GM19025 (cell line): ENCODE results near the gene LCORL.
A peak's percentile ranks its signal among the peaks of the same experiment; 100 is the strongest.
"Not testable (repeated sequence)": the region's sequence is repeated elsewhere in the genome, so short reads cannot be mapped to it uniquely, and the experiment has no call there.

Experiments
- ATAC-seq: cut with Tn5 transposase; IDR thresholded peaks from one replicate; pipeline ENCODE4 v1.9.1; 2021; ENCODE audit warnings: mild to moderate bottlenecking, low read depth, moderate library complexity; ENCODE audit not compliant: unreplicated experiment

Gene LCORL

DNA sequence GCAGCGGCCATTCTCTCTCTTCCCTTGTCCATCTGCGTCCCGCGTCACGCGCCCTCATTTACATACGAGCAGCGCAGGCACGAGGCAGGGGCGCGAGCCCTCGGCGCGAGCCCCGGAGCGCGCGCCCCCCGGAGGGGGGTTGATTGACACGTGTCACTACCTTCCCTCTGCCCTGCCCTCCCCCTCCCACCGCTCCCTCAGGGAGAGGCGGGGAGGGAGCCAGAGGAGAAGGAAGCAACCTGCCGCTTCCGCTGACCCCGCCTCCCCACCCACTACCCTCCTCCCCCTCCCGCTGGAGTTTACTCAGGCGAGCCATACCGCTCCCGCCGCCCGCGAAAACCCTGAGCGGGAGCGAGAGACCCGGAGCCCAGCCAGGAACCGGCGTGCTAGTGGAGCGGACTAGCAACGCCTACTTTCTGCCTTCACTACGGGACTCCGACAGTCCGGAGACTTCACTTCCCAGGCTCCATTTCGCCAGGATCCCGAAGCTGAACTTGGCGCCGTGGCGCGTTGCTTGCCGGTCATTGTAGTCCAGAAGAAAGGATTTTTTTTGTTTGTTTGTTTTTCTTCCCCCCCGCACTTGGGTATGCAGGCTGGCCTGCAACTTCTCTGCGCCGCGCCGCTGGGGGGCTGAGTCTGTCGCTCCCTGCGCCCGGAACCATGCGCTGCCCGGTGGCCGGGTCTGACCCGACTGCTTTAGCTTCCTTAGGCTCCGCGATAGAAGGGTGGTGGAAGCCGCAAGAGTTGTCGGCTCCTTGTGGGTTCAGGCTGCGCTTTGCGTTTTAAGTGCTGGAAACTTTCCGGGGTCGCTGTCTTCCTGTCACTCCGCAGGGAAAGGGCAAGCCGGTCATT lies at the start of gene LCORL:
LCORL (minus strand) TSS at position 36 of the 852 bp plus-strand sequence; CDS start at position 32, 4 bp downstream.
- ATAC-seq, result peak; percentile 64

DNA sequence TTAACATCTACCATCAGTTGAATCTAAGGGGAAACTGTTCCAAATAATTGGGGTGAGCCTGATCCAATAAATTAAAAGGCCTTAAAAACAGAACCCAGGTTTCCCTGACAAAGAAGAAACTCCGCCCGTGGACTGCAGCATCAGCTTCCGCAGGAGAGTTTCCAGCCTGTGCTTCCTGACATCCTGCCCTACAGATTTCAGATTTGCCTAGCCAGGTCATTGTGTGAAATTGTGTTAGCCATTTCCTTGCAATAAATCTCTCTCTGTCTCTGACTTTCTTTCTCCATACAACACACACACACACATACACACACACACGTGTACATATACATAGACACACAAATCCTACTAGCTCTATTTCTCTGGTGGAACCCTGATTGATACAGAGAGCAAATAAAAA lies 48.3 kb upstream of the LCORL start:
- no peak for ATAC-seq

DNA sequence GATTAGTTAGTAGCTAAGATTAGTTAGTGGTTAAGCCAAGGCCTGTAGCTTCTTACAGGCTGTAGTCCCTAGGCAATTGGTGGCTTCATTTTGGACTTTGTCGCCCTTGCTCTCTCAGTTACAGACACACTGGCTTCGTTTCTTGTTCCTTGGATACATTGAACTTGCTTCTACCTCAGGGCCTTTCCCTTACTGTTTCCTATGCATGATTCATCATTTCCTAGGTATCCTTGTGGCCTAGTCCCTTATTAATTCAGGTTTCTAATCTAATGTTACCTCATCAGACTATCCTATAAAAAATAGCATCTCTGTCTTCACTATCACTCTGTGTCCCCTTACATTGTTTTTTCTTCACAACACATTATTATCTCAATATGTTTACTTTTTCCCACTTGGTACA lies 45.5 kb upstream of the LCORL start:
- ATAC-seq, result no peak

- ATAC-seq, result no peak
These were observed 41.5 kb upstream of the LCORL start for GRCh38 chr4:18063079-18063478.

GRCh38 chr4:18057821-18058533 lies 36.4 kb upstream of the LCORL start:
- peak; percentile 53 for ATAC-seq

DNA sequence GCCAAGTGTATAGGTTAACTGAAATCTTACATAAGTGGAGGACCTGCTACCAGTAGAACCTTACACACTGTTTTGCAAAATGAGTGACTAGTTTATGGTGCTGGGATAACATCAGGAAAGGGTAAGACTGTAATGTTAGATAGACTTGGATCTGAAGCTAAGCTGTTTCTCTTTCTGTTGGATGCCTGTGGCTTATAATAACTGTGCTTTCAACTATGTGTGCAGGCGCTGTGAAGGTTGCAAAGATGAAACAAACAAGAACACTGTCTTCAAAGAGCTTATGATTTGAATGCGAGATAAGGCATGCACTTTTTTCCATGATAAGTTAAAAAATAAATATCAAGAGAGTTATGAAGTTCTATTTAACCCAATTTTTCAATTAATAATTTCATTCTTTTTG lies 34.5 kb upstream of the LCORL start:
- no peak for ATAC-seq

DNA sequence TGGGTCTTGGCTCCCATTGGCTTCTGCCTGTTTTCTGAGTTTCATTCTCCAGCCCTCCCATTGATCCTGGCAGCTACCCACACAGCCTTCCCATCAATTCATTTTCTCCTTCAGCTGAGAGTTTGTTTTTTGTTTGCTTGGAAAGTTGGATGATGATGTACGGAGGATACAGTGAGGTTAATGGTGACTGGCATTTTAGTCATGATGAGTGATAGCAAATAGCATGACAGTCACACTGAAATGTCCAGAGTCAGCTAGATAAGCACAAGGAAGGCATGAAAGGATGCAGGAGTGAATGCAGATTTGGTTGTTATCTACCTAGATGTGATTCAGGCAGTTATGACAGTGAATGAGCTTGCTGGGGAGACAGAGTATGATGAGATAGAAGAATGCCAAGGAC lies 30.6 kb upstream of the LCORL start:
- no peak for ATAC-seq

DNA sequence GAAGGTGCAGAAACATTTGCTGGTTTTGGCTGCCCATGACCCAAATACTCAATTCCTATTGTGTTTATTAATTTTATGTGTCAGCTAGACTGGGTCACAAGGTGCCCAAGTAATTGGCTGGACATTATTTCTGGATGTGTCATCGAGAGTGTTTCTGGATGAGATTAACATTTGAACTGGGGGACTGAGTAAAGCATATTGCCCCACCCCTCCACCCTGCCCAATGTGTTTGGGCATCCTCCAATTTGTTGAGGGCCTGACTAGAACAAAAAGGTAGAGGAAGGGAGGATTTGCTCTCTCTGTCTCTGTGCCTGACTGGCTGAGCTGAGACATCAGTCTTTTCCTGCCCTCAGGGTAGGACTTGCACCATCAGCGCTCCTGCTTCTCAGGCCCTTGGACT lies 29.7 kb upstream of the LCORL start:
- ATAC-seq, result no peak

- no peak for ATAC-seq
These were observed 28.9 kb upstream of the LCORL start for GRCh38 chr4:18050448-18050847.

DNA sequence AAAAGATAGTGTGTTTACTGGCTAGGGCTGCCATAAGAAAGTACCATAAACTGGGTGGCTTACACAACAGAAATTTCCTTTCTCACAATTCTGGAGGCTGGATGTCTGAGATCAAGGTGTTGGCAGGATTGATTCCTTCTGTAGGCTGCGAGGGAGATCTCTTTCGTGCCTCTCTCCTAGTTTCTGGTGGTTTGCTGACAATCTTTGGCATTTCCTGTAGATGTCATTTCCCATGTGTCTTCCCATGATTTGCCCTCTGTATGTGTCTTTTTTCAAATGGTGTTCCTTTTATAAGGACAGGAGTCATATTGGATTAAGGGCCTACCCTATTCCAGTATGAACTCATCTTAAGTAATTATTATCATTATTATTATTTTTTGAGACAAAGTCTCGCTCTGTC lies 27.9 kb upstream of the LCORL start:
- no peak for ATAC-seq

- ATAC-seq, result no peak
These were observed 21.2 kb upstream of the LCORL start for GRCh38 chr4:18042754-18043153.

DNA sequence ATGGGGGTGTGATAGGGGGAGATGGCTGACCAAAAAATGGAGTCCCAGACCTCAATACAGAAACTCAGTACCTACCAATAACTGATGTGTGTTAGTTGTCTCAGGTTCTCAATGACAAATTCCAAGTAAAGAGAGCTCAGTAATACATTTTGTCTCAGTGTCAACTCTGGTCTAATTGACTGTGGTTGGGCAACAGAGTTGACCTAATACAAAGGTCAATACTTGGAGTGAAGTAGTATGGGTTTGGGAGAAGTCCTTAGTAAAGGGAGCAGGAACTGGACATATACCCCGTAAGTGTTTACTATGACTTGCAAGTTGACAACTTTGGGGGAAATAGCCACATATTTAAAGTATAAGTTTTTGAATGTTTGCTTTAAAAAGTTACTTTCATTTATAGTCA lies 20.5 kb upstream of the LCORL start:
- no peak for ATAC-seq

DNA sequence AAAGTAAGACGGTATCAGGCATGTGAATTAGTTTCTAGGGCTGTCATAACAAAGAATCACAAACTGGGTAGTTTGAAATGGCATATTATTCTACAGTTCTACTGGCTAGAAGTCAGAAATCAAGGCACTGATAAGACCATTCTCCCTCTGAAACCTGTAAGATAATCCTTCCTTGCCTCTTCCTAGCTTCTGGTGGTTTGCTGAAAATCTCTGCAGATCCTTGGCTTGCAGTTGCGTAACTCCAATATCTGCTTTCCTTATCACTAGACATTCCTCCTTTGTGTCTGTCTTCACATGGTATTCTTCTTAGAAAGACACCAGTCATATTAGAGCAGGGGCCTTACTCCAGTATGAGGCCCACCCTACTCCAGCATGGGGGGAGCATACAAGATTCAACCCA lies 19.6 kb upstream of the LCORL start:
- no peak for ATAC-seq

DNA sequence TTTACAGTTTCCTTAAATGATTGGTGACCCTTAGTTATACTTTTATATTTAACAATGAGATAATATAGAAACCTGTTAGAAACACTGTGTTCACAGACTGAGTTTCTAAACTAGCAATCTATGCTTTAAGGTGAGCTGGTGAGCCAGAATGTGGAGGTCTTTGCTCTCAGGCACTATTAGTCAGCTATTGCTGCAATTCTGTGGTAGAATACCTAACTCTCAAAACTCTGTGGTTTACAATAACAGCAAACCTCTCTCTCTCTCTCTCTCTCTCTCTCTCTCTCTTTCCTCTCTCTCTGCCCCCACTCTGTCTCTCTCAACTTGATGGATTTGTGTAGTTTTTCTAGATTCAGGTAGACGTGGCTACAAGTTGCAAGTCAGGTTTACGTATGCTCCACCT lies 17.6 kb upstream of the LCORL start:
- ATAC-seq, result no peak

DNA sequence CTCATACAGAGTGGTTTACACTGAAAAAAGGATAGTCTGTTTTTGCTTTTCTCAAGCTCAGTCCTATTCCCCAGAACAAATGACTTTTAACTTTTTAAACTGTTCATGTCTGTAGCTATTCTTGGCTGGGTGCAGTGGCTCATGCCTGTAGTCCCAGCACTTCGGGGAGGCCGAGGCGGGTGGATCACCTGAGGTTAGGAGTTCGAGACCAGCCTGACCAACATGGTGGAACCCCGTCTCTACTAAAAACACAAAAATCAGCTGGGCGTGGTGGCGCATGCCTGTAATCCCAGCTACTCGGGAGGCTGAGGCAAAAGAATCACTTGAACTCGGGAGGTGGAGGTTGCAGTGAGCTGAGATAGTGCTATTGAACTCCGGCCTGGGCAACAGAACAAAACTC lies 14.8 kb upstream of the LCORL start:
- not testable (repeated sequence) for ATAC-seq

GRCh38 chr4:18034099-18034498 lies 12.5 kb upstream of the LCORL start:
- no peak for ATAC-seq

DNA sequence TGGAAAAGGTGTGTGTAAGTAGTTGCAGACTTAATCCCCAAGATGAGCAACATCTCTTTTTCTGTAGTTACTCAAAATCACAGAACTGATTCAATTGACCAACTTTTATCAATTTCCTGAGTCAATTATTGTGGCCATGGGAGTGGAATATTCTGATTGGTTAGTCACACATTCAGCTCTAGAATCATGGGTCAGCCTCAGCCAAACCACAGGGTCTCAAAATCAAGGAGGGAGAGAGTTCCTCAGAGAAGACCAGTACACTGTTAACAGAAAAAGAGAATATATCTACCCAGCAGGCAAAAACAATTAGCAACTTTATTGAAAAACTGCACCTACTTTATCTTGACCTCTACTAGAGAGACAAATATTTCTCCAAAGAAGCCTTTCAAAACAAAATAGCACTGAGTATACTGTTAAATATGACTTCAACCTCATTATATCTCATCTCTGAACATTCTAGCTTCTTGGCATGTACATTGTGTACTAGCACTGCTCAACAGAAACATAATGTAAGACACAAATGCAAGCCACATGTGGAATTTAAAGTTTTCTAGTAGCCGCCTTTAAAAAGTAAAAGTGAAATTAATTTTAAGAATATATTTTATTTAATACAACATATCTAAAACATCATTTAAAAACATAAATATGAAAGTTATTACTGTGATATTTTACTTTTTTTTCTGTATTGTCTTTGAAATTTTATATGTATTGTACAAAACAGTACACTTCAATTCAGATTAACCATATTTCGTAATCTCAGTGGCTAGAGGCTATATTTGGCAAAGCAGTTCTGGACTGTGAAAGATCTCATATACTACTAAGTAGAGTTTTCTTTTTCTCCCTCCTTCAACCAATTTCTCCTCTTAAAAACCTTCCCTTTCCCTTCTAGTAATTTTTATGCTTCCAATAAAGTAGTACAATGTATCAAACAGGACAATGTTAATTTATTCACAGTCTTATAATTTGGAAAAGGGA lies 11.8 kb upstream of the LCORL start:
- ATAC-seq, result no peak

DNA sequence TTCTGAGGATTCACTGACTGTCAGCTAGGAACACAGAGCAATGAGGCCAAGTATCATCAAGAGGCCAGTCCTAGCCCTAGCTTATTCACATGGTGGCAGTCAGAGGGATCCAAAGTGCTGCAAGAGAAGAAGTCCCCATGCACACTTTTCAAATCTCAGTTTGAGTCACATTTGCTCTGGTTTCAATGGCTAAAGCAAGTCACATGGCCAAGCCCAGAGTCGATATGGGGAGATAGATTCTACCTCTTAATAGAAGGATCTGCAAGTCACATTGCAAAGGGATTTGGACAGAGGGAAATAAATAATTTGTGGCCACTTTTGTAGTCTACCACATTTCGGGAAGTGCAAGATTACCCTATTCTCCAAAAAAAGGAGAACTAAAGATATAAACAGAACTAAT lies 3.7 kb upstream of the LCORL start:
- no peak for ATAC-seq

DNA sequence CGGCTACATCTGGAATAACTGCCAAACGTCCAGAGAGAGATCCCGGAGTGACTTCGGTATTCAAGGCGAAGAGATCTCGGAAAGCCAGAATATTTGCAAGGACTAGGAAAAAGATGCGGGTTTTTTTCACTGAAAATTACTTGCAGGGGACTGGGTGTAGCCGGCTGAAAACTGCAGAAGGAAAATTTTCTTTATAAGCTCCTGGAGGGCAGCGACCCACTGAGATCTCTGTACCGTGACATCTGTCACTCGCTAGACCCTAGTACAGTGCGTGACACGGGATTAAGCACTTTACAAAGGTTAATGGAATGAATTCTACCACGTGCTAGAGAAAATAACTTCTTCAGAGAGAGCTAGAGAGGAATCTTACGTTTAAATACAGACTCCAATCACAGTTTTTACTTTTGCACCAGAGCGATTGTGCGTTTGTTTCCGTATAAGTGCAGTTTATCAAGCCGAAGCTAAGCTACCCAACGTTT lies 1.1 kb upstream of the LCORL start:
- ATAC-seq, result no peak

DNA sequence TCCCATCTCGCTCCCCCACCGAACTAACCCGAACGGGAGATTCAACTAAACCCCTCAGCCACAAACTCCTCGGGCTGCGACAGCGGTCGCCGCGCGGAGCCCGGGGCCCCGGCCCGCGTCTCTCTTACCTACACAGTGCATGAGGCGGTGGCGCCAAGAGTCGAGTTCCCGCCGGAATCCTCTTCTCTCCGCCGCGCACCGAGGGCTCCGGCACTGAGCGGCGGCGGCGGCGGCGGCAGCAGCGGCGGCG lies 160 bp downstream of the LCORL start:
- ATAC-seq, result peak; percentile 8
